DOHH2 (cell line): ENCODE results near the gene HOXB13.

Experiments
- H3F3A ChIP-seq: fragments of 200-600 bp; sonication (generic), shearing (Covaris generic); 2 replicates; pipeline ENCODE4 v1.6.0; 2016; ENCODE audit warnings: antibody characterized with exemption, mild to moderate bottlenecking; ENCODE audit not compliant: control insufficient read depth, insufficient read depth
- H3K27ac ChIP-seq: fragments of 200-600 bp; sonication (generic); 2 replicates; pipeline ENCODE4 v1.5.1; 2014; ENCODE audit warnings: low read depth, mild to moderate bottlenecking, low read length, moderate library complexity
- H3K27me3 ChIP-seq: fragments of 200-600 bp; sonication (generic); 2 replicates; pipeline ENCODE4 v1.6.1; 2014; ENCODE audit warnings: mild to moderate bottlenecking, low read length, mixed read lengths; ENCODE audit not compliant: control insufficient read depth
- H3K36me3 ChIP-seq: fragments of 200-600 bp; sonication (generic); 2 replicates; pipeline ENCODE4 v1.6.1; 2014; ENCODE audit warnings: mild to moderate bottlenecking, low read length, moderate library complexity, mixed read lengths; ENCODE audit not compliant: control insufficient read depth
- H3K4me1 ChIP-seq: fragments of 200-600 bp; sonication (generic); 2 replicates; pipeline ENCODE4 v1.6.1; 2014; ENCODE audit warnings: mild to moderate bottlenecking, low read length, mixed read lengths; ENCODE audit not compliant: control insufficient read depth
- H3K4me2 ChIP-seq: fragments of 200-600 bp; sonication (generic); 2 replicates; pipeline ENCODE4 v1.6.0; 2014; ENCODE audit warnings: mild to moderate bottlenecking, low read length, moderate library complexity
- H3K4me3 ChIP-seq: fragments of 200-600 bp; sonication (generic); 2 replicates; pipeline ENCODE4 v1.5.1; 2014; ENCODE audit warnings: mild to moderate bottlenecking, low read length, mixed read lengths
- H3K79me2 ChIP-seq: fragments of 200-600 bp; sonication (generic); 2 replicates; pipeline ENCODE4 v1.6.1; 2014; ENCODE audit warnings: mild to moderate bottlenecking, low read length, mixed read lengths; ENCODE audit not compliant: control insufficient read depth
- H3K9me2 ChIP-seq: fragments of 200-600 bp; sonication (generic); replicated peaks from 2 replicates; pipeline ENCODE4 v1.6.1; 2014; ENCODE audit warnings: mild to moderate bottlenecking, low read length, mixed read lengths; ENCODE audit not compliant: control insufficient read depth
- H3K9me3 ChIP-seq: fragments of 200-600 bp; sonication (generic); 2 replicates; pipeline ENCODE4 v1.6.1; 2014; ENCODE audit warnings: antibody characterized with exemption, low read length, mixed read lengths; ENCODE audit not compliant: control insufficient read depth, insufficient read depth
- H4K20me1 ChIP-seq: fragments of 200-600 bp; sonication (generic); 2 replicates; pipeline ENCODE4 v1.6.0; 2014; ENCODE audit warnings: low read depth, mild to moderate bottlenecking, antibody characterized with exemption, low read length, moderate library complexity; ENCODE audit not compliant: control insufficient read depth, insufficient read depth
- CTCF ChIP-seq: fragments of 200-600 bp; sonication (generic); IDR thresholded peaks from one replicate; pipeline ENCODE4 v1.5.1; 2014; ENCODE audit warnings: antibody characterized with exemption, mild to moderate bottlenecking, low read depth, low read length; ENCODE audit not compliant: poor library complexity, severe bottlenecking
- EZH2phosphoT487 ChIP-seq: fragments of 200-600 bp; sonication (generic); IDR thresholded peaks from 2 replicates; pipeline ENCODE4 v1.6.1; 2017; ENCODE audit warnings: borderline replicate concordance, mild to moderate bottlenecking, antibody characterized with exemption, low read length, moderate library complexity, mixed read lengths

The HOXB13 gene

GRCh38 chr17:48753794-48754499 lies 25.4 kb upstream of the HOXB13 start:
- no peaks in the 10 kb centered on the region for H3K79me2 ChIP-seq
- H3K27me3 ChIP-seq, result peaks cover 64% of the 10 kb centered on the region
- H4K20me1 ChIP-seq, result no peaks in the 10 kb centered on the region
- TF ChIP-seq CTCF (no peak), EZH2phosphoT487 (no peak)
- no peak overlapping the region for H3K4me3 ChIP-seq
- no peaks in the 10 kb centered on the region for H3K9me2 ChIP-seq
- H3K4me1 ChIP-seq, result no peaks in the 10 kb centered on the region
- no peak overlapping the region for H3K4me2 ChIP-seq
- no peaks in the 10 kb centered on the region for H3F3A ChIP-seq
- no peak overlapping the region for H3K27ac ChIP-seq
- H3K9me3 ChIP-seq, result no peaks in the 10 kb centered on the region
- H3K36me3 ChIP-seq, result no peaks in the 10 kb centered on the region

GRCh38 chr17:48752399-48753288 lies 24.1 kb upstream of the HOXB13 start:
- no peaks in the 10 kb centered on the region for H3K36me3 ChIP-seq
- H3F3A ChIP-seq, result no peaks in the 10 kb centered on the region
- no peak for TF ChIP-seq EZH2phosphoT487
- no peak for TF ChIP-seq CTCF
- no peaks in the 10 kb centered on the region for H3K79me2 ChIP-seq
- no peaks in the 10 kb centered on the region for H3K9me2 ChIP-seq
- no peak overlapping the region for H3K4me2 ChIP-seq
- no peak overlapping the region for H3K27ac ChIP-seq
- H3K27me3 ChIP-seq, result peaks cover 68% of the 10 kb centered on the region
- H3K4me1 ChIP-seq, result no peaks in the 10 kb centered on the region
- no peaks in the 10 kb centered on the region for H3K9me3 ChIP-seq
- no peak overlapping the region for H3K4me3 ChIP-seq
- H4K20me1 ChIP-seq, result no peaks in the 10 kb centered on the region

GRCh38 chr17:48751733-48752398 lies 23.3 kb upstream of the HOXB13 start:
- Histone ChIP-seq H3K4me1 (no peaks in the 10 kb centered on the region), H3K9me3 (no peaks in the 10 kb centered on the region)

More at GRCh38 chr17:48751733-48752398, 23.3 kb upstream of the HOXB13 start:
- no peaks in the 10 kb centered on the region for H4K20me1 ChIP-seq
- no peaks in the 10 kb centered on the region for H3K9me2 ChIP-seq
- TF ChIP-seq CTCF (no peak), EZH2phosphoT487 (no peak)
- H3K4me2 ChIP-seq, result no peak overlapping the region
- H3K36me3 ChIP-seq, result no peaks in the 10 kb centered on the region
- no peak overlapping the region for H3K4me3 ChIP-seq
- peaks cover 67% of the 10 kb centered on the region for H3K27me3 ChIP-seq
- no peaks in the 10 kb centered on the region for H3F3A ChIP-seq
- H3K27ac ChIP-seq, result no peak overlapping the region
- no peaks in the 10 kb centered on the region for H3K79me2 ChIP-seq
